Transverse colon (tissue), 3 donors: ENCODE measurements around the gene ARL9.

Experiments used
- CTCF ChIP-seq, 5 experiments: fragments of 200-600 bp in 3 of 5; fragments of 450-650 bp in 2 of 5; sonication (generic) in 3 of 5; IDR thresholded peaks; 1 replicate in 2 of 5; 2 replicates in 3 of 5; pipeline ENCODE4 v1.5.1; 2016 to 2017; ENCODE audit warnings: antibody characterized with exemption in 5 of 5, inconsistent platforms in 3 of 5, mild to moderate bottlenecking in 2 of 5, moderate library complexity in 1 of 5
- EP300 ChIP-seq: sonication (generic); formaldehyde crosslinking; IDR thresholded peaks from one replicate; pipeline ENCODE4 v1.6.1; 2017; ENCODE audit warnings: antibody characterized with exemption, low read depth

DNA sequence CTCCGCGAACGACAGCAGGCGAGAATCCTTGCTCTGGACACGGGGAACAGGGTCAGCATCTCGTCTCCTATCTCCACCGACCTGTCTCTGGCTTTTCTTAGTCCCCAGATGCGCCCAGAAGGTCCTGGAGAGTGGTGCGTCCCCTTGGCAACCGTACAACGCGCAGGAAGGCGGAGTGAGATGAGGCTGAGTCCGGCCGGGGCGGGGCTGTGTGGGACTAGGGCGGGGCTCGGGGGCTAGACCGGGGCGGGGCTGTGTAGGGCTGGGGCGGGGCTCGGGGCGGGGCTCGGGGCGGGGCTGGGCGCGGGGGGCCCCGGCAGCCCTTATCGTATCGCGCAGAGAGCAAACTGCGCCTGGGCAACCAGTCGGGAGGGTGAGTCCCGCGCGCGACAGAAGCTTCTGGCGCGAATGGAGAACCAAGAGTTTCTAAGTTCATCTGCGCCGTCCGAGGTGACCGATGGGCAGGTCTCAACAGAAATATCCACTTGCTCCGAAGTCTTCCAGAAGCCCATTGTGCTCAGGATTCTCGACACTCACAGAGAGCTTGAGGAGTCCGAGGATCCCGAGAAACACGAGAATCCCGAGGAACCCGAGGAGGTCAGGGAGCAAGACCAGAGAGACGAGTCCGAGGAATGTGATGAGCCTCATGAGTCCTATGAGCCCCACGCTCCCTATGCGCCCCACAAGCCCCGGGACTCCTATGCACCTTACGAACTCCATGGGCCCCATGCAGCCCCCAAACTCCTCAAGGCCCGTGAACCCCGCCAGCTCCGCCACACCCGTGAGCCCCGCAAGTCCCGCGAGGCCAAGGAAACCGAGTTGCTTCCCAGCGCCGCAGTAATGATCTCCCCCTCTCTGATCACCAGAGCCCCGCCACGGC, 24.9 kb downstream of the ARL9 start:
- TF ChIP-seq CTCF (IDR thresholded peaks at IDR 0.05) (no peak), EP300 (no peak)
